ENCODE data around the gene BCKDHA. TPM values are rescaled to one million over a fixed set of nuclear protein-coding genes. Genes with fewer than 3 reads are reported as not detected.
A peak's percentile ranks its signal among the peaks of the same experiment; 100 is the strongest.

Gene BCKDHA
- total and polyA plus RNA-seq, 8 donors: 1.8 to 80.6 (median 43.1) TPM

DNA sequence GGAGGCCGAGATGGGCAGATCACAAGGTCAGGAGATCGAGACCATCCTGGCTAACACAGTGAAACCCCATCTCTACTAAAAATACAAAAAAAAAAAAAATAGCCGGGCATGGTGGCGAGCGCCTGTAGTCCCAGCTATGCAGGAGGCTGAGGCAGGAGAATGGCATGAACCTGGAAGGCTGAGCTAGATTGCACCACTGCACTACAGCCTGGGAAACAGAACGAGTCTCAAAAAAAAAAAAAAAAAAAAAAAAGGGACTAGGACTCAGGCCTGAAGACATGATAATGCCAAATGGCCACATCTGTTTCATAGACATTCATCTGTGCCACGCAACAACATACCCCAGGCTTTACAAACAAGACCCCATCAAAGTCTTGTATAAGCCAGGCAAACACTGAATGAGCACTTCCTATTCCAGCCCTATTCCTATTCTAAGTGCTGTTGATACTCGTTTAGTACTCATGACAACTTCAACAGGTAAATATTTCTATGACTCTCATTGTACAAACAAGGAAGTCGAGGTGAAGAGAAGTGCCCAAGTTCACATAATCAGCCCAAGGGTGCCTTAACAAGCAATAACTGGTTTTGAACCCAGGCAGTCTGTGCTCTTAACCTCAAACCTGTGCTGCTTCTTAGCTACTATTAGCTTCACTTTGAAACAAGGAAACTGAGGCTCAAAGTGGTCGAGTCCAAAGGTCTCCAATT, 35.3 kb upstream of the BCKDHA start:
- 68 to 79% (median 77%) methylated on average over 8 to 10 of the region's 10 CpGs for WGBS, 5 donors
- DNase-seq: peak in 1 of 2 donors; percentile 78
- H3K27ac ChIP-seq: peak overlapping the region; percentile 92 to 99 (median 95)

DNA sequence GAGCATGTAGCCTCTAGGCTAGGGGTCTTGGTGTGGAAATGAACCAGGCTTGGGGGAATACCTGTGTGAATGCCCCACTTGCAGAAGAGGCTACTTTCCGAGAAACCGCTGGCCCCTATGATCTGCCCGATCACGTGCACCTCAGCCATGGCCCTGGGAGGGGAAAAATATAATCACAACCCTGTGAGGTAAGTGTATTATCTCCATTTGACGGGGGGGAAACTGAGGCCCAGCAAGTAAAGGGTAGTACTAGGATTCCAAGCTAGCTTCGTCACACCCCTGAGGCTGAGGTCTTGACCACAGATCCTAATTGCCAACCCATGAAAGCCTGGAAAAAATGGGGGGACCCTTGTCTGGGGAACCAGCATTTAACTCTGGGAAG, 34.3 kb upstream of the BCKDHA start:
- no peak for DNase-seq
- Histone ChIP-seq H3K9me3 (no peaks in the 10 kb centered on the region), H3K4me1 (peaks cover 25 to 50% (median 33%) of the 10 kb centered on the region in 4 donors), H3K27me3 (no peaks in the 10 kb centered on the region), H3K27ac (peak overlapping the region; percentile 92 to 99 (median 95)), H3K36me3 (no peaks in the 10 kb centered on the region), H3K4me3 (peak overlapping the region; percentile 51 to 76 (median 66))
- 43 to 53% (median 45%) methylated on average over 6 of the region's 6 CpGs for WGBS, 5 donors
- TF ChIP-seq EP300 (IDR thresholded peaks at IDR 0.05) (no peak), POLR2A (IDR thresholded peaks at IDR 0.05) (no peak), POLR2AphosphoS5 (IDR thresholded peaks at IDR 0.05) (no peak)
- TF ChIP-seq, protein P1, sequence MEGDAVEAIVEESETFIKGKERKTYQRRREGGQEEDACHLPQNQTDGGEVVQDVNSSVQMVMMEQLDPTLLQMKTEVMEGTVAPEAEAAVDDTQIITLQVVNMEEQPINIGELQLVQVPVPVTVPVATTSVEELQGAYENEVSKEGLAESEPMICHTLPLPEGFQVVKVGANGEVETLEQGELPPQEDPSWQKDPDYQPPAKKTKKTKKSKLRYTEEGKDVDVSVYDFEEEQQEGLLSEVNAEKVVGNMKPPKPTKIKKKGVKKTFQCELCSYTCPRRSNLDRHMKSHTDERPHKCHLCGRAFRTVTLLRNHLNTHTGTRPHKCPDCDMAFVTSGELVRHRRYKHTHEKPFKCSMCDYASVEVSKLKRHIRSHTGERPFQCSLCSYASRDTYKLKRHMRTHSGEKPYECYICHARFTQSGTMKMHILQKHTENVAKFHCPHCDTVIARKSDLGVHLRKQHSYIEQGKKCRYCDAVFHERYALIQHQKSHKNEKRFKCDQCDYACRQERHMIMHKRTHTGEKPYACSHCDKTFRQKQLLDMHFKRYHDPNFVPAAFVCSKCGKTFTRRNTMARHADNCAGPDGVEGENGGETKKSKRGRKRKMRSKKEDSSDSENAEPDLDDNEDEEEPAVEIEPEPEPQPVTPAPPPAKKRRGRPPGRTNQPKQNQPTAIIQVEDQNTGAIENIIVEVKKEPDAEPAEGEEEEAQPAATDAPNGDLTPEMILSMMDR (IDR thresholded peaks at IDR 0.05): no peak
- intact Hi-C loops (cut with DNase I; ENCODE audit: low total_unique reads): no loop called here

More for the DNA sequence above, 35.3 kb upstream of the BCKDHA start:
- no peak for TF ChIP-seq EP300 (IDR thresholded peaks at IDR 0.05)
- TF ChIP-seq POLR2A (IDR thresholded peaks at IDR 0.05): no peak
- no peak for TF ChIP-seq POLR2AphosphoS5 (IDR thresholded peaks at IDR 0.05)
- TF ChIP-seq, protein P1 (IDR thresholded peaks at IDR 0.05): no peak
- H3K4me1 ChIP-seq: peaks cover 16 to 45% (median 23%) of the 10 kb centered on the region in 4 donors
- intact Hi-C loops (cut with DNase I; ENCODE audit: low total_unique reads): no loop called here
- H3K9me3 ChIP-seq: no peaks in the 10 kb centered on the region
- H3K4me3 ChIP-seq: no peak overlapping the region
- H3K27me3 ChIP-seq: no peaks in the 10 kb centered on the region
- H3K36me3 ChIP-seq: no peaks in the 10 kb centered on the region

- peak; percentile 98 to 100 for DNase-seq
- peak within 1 kb of the TSS; percentile 51 to 76 (median 66) for H3K4me3 ChIP-seq
- no peaks in the 10 kb centered on the region for H3K27me3 ChIP-seq
- TF ChIP-seq, protein P1 (IDR thresholded peaks at IDR 0.05): no peak
- TF ChIP-seq POLR2AphosphoS5 (IDR thresholded peaks at IDR 0.05): peak; percentile 62 to 85 (median 69)
- TF ChIP-seq POLR2A (IDR thresholded peaks at IDR 0.05): no peak
- TF ChIP-seq EP300 (IDR thresholded peaks at IDR 0.05): no peak
- intact Hi-C loops (cut with DNase I; ENCODE audit: low total_unique reads): no loop called here
- WGBS, 5 donors: 0 to 1% (median 0%) methylated on average over 51 to 56 of the region's 56 CpGs
- H3K27ac ChIP-seq: peak within 1 kb of the TSS; percentile 92 to 99 (median 95)
- peaks cover 27 to 55% (median 36%) of the 10 kb centered on the region in 4 donors for H3K4me1 ChIP-seq
- H3K36me3 ChIP-seq: no peaks in the 10 kb centered on the region
- no peaks in the 10 kb centered on the region for H3K9me3 ChIP-seq
These were observed 33.7 kb upstream of the BCKDHA start, which contains the start of gene B9D2 for GRCh38 chr19:41363753-41364523. Gene B9D2, minus strand, starts transcription at chr19:41364149. Its CDS starts 630 bp downstream, at chr19:41363519.

All from stomach (tissue), 9 donors.